Superior temporal gyrus (tissue), 1 donor: ENCODE data around the gene NT5C3B.
A peak's percentile ranks its signal among the peaks of the same experiment; 100 is the strongest.

Experiments
- DNase-seq: peaks from one replicate; pipeline ENCODE4 v3.0.0-alpha.2; 2016; ENCODE audit errors: extremely low spot score

Gene NT5C3B

DNA sequence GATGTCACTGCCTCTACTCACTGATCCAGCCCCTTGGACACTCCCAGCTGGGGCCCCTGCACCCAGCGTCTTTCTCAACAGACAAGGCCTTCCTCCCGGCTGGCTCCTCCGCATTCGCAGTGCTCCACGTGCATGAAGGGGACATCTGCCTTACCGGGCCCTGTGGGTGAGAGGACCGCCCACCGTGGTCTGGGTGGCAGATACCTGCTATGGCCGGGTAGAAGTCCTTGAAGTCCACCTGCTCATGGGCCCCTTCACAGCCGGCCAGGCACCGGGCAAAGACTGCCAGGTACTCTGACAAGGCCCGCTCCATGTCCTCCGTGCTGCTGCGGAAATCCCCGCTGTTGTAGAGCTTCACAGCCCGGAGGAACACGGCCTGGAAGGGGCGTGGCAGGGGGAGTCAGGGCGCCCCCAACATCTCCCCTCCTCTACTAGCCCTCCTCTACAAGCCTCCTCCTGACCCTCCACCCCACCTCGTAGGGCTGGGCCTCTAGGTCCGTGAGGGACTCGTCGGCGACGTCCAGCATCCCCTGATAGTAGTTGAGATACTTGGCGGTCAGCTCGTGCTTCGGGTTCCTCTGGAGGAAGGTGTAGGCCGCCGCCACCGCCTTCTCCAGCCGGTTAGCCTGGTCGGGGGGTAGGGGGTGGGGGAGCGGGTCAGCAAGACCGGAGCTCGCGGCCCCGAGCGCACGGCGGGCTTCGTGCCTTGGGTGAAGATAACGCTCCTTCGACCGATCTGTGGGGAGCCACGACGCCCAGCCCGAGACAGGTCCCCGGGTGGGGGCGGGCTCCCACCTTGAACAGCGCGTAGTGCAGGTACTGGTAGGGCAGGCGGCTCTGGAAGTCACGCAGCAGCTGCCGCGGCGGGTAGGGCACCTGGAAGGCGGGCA is 25.1 kb downstream of the NT5C3B start:
- DNase-seq = no peak

DNA sequence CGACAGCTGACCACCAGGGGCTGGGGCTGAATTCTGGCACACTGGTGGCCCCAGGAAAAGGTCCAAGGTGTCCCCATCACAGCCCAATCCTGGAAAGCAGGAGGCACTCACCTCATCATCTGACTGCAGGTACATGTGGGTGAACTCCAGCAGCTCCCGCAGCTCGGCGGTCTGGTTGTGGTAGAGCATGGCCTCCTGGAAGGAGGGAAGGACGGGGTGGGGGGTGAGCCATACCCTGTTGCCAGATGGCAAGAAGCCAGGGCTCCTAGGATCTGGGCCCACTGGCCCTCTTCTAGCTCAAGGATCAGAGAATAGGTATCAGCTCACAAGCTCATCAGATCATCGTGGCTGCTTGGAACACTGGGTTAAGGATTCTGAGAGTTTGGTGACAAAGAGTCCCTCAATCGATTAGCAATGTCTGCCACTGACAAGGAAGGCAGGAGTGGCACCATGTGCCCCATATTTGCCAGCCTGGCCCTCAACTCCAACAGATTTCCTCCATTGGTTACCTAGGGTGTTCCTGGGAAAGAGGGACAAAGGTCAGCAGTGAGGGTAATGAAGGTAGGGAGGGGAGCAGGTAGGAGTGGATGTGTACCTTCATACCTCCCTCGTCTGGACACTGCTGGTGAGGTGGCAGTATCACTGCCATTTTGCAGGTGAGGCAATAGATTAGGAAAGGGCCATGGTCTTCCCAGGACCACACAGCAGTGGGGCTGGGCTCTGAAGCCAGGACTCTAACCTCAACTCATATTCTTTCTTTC is 29.2 kb downstream of the NT5C3B start:
- no peak for DNase-seq

DNA sequence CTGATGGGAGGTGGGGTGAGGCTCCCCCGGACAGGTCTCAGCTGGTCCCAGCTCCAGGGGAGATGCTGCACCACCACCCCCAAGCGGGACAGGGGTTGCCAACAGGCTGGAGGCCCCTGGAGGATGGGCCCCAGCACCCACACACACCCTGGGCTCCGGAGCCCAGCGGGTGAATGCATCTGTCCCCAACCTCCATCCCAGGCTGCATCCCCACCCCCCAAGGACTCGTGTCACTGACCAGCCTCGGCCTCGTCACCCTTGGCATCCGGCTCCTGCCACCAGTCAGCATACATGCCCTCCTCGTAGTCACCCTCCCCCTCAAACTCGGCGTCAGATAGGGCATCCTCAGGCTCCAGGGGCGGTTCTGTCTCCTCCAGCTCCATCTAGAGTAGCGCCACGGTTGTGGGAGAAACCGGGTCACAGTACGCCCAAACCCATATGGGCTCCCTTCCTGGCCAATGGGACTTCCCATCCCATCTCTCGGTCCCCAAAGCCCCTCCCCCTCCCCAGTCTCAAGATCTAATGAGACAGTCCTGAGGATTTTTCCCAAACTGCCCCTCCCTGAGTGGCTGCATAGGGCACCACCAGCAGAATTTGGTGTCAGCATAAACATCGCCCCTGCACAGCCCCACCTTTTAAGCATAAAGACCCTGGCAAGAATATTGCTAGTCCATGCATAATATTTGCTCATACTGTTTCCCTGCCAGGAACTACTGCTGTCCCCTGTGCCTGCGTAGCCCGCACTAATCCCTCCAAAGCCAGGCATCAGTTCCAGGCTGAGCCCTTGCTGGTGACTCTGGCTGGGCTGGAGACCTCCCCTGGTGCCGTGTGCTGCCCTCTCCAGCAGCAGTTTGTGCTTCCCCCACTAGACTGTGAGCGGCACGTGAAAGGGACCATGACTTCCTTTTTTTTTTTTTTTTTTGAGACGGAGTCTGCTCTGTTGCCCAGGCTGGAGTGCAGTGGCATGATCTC is 32.7 kb downstream of the NT5C3B start:
- no peak for DNase-seq

DNA sequence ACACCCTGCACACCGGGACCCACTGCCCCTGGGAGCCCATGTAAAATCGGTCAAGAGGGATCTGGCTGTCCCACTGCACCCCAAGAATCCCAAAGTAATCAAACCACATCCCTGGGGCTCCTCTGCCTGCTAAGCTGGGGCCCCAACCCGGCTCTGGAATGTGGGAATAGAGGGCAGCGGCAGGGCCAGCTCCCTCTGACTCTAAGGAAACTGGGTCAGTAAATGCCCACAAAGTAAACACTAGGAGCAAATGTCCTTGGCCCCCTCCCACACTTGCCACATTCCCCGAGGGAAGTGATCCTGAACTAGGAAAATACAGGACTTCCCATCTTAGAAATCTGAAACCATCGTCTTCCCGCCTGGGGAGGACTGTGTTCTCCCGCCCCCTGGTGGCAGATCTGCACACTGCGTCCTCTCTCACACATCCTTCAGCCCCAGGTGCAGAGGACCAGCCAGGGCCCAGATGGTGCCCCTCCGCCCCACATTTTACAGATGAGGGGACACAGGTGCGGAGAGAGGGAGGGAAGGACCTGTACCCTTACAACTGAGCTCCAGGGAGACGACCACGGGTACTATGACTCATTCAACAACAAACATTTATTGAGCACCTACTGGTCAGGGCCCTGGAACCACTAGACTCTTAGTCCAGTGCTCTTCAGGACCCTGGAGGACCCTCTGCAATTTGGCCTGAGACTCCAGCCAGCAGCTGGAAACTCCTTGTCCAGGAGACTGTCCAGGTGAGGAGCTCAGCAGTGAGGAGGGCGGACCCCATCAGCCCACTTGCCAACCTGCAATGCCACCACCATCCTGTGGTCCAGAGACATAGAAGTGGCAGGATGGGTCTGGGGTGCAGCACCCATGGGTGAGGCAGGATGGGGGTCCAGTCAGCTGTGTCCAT is 34.4 kb downstream of the NT5C3B start:
- DNase-seq = peak; percentile 94

DNA sequence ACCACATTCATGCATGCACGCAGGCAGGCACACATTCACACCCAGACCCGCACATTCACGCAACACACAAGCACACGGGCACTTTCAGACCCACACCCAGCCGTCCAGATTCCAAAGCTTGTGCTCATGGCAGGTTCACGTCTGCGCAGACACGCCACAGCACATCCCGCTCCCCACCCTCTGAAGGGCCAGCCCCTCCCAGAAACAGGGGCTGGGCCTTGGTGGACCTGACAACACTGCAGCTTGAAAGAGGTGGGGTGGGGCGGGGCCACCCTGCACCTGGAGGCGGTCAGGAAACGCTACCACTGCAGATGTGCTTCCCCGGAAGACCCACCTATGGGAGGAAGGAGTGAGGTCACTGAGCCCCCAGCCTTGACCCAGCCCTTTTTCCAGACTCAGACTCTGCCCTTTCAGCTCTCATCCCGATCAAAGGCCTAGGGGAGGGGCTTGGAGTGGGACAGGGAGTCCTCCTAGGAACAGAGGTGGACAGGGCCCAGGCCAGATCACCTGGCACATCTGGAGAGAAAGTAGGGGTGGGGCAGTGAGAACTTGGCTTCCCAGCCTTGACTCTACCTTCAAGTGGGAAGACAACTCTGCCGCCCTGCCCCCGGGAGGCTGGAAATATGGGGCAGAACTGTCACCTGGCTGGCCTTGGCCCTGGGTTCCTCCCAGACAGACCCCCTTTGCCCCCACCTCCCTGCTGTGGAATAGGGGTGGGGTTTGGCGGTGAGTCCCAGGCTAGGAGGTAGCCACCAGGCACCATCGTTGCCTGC is 35.2 kb downstream of the NT5C3B start:
- no peak for DNase-seq

DNA sequence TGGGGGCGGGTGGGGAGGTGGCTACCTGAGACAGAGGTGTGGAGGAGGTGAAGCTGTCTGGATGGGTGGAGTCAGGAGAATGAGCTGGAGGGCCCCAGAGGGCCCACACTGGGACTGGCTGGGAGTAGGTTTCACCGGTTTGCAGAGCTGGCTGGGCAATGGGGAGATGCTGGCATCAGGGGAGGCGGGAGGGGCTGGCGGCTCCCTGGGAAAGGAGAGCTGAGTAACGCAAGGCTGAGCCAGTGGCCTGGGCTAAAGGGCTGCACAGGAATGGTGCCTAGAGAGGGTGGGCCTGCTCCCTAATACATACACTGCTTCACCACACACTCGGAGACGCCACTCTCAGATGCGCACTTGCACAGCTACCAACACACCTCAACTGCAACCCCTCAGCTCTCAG is 36.7 kb downstream of the NT5C3B start:
- DNase-seq = no peak

DNA sequence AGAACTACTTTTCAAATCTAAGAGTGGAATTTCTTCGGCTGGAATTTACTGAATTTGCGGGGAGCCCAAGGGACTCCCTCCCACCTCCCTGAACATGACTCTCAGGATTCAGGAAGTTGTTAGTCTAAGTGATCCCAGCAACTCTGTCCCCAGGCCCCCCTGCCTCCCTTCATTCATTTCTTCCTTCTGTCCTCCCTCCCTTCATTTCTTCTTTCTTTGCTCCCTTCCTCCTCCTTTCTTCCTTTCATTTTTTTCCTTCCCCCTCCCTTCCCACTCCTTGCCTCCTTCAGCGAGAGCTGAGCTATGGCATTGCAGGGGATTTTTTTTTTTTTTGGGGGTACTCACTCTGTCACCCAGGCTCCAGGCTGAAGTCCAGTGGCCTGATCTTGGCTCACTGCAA is 38.7 kb downstream of the NT5C3B start:
- no peak for DNase-seq

DNA sequence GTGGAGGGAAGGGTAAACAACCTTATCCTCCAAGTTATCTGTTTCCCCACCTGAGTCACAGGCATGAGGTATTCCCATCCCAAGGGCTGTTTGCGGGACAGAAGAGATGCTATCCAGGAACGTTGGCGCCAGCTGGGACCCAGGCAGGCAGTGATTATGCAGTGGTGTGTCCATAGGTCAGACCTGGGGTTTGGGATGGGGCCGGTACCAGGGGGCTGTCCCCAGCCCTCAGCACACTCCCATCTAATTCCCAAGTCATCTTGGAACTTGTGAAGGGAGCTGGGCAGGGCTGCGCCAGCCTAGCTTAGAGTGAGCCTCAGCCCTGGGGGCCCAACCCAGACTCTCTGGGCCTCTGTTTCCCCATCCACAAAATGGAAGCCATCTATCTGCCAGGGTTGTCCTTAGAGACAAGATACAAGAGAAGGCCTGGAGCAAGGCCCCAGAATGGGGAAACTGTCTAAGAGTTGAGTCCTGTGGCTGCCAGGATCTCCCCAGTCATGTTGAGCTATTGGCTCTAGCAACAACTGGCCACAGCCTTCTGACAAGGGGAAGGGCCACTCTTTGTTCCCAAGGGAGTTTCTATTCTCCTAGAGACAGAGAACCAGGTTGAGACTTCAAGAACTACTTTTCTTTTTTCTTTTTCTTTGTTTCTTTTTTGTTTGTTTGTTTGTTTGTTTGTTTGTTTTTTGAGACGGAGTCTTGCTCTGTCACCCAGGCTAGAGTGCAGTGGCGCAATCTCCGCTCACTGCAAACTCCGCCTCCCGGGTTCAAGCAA is 39.7 kb downstream of the NT5C3B start:
- no peak for DNase-seq

DNA sequence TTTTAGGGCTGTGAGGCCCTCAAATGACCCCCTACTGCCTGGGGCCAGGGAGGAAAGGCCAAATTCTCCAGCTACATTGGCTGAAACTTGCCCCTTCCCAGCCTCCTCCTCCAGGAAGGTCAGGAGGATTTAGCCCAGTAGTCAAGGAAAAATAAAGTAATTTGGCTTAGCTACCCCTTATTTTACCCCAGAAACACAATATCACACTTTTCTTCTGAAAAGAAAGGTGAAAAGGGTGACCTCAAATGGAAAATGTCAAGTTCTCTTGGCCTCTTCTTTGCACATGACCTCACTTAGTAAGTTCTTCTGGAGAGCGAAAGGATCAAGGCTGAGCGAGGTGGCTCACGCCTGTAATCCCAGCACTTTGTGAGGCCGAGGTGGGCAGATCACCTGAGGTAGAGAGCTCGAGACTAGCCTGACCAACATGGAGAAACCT is 41.5 kb downstream of the NT5C3B start:
- no peak for DNase-seq

DNA sequence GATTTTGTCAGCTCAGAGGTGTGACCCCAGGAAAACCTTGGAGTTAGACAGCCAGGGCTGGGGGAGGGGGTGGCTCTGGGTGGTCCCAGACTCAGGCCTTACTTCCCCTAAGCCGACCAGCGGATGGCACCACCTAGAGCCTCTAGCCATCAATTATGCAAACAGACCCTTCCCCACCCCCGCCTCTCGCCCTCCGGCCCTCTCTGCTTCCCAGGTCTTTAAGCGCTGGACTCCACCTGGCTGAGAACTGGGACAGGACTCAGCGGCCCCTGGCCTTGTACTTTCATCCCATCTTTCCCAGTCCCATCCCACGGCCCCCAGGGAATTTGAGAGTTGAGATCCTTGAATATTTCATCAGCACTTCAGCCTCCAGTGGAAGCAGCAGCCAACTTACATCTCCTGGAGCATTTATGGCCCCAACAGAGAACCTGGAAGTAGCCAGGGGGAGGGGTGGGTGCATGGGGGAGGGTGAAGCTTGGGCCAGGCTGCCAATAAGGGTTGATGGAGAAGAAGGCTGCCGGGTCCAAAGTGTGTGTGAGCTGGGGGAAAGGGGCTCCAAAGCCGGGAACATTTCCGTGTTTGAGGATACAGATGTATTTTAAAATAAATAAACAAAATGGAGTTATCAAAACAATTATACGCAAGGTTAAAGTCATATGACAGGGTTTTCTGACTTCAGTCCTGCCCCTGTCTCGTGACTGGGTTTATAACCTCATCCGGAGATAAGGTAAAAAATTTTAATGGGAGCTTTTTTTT is 42.1 kb downstream of the NT5C3B start:
- no peak for DNase-seq

DNA sequence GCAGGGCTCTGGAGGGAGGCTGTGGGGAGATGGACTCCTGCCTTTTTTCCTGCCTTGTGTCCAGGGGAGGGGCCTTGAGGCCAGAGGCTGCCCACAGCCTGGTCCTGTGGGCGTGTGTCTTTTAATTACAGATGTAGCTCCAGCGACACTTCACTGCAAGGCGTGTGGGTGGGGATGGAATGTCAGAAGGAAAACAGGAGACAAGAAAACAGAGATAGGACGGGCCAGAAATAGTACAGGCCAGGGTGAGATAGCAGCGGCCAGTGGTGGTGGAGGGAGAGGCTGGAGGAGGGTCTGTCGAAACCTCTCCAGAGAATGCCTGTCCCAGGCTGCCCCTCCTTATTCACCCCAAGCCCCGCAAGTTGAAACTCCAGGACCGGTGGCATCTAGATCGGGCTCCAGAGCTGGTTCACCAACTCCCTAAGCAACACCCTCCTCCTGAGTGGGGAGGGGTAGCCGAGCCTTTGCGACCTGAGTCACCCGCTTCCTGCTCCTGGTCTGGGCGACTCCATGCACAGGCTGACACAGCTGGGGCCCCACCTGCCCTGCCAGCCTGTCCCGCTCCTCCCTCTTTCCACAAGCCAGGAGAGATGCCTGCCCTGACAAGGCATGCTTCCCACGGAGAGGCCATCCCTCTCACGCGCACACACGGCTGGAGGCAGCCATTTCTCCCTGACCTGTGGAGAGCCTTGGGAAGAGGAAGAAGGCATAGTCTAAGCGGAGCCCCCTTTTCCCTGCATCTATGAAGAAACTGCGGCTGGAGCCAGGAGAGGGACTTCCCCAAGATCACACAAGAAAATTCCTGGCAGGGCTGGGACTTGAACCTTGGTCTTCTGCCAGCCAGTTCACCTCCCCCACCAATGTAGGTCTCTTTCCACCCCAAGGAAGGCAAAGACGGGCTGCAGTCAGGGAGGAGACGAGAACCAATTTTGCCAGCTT is 42.9 kb downstream of the NT5C3B start:
- no peak for DNase-seq

DNA sequence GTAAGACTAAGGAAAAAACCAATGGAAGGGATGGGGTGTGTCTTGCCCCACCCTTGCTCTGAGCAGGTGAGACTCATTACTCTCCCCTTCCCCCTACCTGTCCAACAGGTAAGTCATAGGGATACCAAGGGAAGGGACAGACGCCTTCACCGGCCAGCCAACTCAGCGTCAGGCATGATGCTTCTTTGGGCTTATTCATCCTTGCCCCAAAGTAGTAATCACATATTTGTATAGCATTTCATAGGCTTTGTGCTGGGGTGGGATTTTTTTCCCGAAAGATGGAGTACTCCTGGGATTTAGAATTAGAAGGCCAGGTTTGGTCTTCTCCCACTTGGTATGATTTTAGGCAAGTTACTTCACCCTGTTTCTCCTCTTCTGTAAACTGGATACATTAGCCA is 49.0 kb downstream of the NT5C3B start:
- DNase-seq = no peak

DNA sequence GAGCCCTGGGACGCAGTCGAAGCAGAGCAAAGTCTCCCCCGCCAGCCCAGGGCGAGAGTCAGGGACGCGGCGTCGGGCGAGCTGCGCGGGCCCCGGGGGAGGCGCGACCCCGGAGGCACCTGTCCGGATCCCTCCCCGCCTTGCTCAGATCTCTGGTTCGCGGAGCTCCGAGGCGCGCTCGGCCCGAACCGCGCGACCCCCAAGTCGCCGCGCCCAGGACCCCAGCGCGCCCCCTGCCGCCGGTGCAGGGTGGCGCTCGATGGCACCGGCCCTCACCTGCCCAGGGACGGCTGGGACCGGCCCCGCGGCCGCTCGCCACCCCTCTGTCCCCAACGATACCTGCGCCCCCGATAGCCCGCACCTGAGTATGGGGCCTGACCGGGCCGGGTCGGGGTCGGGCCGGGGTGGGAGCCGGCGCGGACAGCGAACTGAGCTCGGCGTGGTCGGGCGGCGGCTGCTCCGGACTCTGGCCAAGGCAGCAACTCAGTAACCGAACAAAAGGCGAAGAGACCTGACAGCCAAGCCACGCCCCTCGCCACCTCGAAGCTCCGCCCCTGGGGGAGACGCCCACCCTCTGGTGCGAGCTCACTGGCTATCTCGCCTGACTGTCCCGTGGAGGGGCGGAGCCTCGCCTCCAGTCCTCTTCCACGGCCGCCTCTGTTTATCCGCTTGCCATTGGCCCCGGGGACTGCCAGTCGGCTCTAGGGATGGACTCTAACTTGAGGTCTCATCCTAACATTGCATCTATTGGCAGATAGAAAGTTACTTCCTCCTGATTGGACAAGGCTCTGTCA is 49.6 kb downstream of the NT5C3B start, which contains the start of gene JUP:
Gene JUP, minus strand, starts transcription at position 485 of the 794 bp plus-strand sequence. CDS start 14,857 bp downstream, outside the sequence.
- DNase-seq = peak; percentile 100

DNA sequence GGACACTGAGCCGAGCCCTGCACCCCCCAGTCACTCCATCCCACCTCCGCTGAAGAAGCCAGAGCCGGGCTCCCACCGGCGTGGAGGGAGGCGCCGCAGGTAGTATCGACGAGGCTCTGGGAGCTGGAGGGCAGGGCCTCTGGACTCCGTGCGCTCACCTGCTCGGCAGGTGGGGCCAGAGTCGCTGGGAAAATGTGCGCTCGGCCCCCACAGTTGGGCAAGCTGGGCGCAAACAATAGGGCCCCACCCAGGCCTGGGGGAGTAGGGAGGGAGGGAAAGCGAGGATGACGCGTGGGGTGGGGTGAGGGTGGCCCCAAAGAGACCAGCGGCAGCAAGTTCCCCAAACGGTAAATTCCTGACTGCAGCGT is 50.2 kb downstream of the NT5C3B start:
- DNase-seq = no peak

DNA sequence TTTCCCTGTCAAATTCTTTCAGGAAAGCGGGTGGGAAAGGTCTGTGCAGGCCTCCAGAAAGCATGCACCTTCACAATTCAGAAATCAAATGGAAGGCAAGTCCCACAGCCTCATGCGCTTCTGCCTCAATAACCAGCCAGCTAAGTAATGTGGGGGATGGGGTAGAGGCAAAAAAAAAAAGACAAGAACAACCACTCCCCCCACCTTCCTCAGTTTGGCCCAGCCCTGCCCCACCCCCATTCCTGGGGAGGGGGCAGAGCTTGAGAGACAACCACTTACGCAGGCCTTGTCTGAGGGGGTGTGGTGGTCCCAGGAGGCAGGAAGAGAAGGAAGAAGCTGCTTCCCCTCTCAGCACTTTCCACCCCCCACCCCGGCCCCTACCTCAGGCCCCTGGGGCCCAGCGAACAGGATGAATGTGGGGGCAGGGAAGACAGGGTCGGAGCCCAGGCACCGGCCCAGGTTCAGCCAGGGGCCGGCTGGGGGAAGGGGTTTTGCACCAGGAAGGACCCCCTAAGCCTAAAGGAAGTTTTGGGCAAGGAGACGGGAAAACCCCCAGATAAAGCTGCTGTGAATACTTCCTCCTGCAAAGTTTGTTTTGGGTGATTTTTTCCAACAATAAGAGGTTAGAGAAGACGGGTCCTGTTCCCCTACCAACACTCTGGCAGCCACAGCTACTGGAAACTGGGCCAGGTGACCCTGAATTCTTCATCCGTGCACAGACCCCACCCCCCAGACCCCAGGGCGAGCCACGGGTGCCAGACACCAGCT is 50.8 kb downstream of the NT5C3B start:
- no peak for DNase-seq
